GM21367 (cell line): ENCODE results near the gene BEST1.

Experiments
- ATAC-seq: cut with Tn5 transposase; IDR thresholded peaks from one replicate; pipeline ENCODE4 v1.9.1; 2021; ENCODE audit not compliant: unreplicated experiment

The BEST1 gene

DNA sequence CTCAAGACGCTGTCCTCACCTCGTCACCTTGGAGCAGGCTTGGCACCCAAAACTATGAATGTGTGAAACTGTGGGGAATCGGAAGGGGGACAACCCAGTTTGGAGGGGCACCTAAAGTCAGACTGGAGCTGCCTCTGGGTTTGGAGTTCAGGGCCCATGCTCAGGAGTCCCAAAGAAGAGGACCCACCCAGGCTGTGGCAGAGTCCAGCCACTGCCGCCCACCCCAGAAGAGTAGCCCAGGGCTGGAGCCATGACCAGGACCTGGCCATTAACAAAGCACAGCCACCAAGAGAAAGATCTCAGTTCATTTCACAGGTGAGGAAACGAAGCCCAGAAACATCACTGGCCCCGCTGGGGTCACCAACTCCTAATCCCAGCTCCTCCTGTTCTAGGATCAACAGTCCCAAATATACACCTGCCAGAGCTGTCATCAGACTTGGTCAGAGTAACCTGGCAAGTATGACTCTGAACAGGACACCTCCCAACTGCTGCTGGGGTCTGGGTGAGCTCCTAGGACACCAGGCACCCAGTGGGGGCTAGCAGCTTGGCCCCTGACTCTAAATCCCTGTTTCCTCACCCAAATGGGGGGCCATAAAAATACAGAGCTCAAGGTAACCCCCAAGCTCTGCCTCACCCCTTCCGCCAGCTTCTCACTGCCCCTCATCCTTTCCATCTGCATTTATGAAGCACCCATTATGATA, 35.5 kb upstream of the BEST1 start:
- ATAC-seq: no peak

DNA sequence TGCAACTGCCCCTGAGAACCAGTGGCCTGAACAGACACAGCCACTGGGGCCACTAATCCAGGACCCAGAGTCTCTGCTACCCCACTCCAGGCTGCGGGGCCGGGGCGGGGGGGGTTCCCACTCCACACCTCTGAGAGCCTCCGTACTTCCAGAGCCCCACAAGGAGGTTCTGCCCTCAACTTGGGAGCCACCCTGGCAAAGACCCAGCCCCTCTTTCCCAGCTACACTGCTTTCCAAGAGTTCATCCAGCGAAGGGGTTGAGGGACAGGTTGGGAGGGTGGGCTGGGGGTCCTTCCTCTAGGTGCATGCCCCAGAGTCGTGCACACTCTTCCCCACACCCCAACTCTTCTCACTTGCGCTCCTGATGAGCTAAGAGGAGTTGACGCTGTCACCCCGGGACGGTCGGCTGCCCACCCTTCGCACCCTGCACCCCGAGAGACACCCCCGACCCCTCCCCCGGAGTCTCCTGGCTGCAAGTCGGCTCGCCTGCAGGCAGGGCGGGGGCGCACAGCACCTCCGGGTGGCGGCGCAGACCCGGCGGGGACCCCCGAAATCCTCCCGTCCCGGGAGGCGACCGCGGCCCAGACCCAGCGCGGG, 33.3 kb upstream of the BEST1 start:
- no peak for ATAC-seq

DNA sequence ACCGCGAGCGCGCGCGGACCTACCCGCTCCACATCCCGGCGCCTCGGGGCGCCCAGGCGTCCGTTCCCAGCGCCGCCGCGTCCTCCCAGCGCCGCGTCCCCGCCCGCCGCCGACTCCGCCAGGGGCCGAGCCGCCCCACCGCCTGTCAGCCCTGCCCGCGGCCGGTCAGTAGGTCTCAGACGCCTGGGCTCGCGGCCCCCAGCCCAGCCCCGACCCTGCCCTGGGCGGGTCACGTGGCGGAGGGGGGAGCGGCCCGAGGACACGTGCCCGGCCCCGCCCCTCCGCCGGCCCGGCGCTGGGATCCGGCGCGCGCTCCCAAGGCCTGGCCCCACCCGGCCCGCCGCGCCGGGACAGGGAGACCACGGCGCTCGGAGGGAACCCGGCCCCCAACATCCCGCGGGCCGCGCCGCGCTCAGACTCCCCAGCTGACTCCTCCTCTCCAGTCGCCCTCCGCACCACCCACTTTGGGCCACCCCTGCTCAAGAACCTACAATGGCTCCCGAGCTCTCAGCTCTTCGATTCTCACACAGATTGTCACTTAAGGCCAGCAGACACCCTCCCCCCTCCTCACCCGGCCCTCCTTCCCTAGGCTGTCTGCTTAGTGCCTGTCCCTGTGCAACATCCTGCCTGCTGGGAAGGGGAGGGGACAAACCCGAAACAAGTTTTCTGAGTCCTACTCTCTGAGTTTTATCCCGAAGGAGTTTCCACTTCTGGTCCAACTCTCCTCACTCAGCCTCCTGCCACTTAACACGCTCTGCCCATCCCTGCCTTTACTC, 32.6 kb upstream of the BEST1 start, which contains the start of gene RAB3IL1:
Gene RAB3IL1 (minus strand): TSS at position 233 of the 776 bp plus-strand sequence. CDS start 199 bp downstream, at position 34.
- ATAC-seq: no peak

DNA sequence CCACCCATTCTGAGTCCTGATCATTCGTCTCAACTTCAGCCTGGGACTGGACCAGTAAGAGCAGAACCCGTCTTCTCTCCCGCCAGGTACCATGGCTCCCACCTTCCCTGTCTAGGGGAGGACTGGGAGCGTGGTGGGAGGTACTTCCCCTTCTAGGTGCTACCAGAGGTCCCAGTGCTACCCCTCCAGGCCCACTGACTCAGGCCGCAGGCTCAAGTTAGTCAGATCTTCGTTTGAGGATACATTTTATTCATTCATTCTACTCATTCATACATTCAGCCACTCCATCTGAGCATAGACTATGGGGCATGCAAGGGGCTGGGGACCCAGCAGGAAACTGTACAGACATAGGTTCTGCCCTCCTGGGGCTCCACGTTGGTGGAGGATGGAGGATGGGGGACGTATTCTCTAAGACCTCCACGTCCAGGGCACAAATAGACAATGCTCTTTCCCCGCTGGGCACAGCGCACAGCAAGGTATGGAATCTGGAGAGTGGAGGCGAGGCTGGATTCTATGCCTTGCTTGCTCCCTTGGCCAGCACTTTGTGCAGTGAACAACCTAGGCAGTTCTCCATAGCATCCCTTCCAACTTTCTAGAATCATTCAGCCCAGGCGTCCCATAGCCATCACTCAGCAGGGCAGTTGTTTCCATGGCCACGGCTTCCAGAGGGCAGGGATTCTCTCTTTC, 31.8 kb upstream of the BEST1 start:
- no peak for ATAC-seq

DNA sequence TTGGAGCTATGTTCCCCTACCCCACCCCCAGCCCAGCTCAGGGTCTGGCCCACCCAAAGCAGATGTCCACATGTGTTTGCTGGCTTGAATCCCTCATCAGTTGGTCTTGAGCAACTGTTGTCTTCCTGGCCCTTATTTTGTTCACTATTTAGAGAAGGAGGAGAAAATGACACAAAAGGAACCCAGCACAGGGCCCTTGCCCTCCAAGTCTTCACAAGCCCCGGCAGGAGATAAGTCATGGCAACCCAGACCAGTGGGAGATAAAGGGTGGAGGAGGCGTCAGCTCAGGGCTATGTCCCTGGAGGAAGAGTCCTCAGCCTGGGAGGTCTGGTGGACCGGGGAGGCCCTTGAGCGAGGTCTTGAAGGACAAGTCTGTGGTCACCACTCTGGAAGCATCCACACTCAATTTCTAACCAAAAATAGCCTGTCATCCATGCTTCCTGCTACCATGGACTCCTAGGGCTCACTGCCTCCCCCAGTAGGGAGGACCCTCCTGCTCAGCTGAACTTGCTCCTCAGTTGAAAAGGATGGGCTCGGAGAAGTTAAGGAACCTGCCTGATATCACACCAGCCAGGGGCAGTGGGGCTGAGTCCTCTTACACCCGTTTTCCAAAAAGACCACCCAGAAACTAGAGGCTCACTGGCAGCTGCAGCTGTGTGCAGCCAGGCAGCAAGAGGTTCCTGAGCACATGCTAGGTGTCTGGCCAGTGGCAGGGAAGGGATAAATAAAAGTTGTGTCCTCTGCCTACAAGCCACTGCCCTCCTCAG, 31.0 kb upstream of the BEST1 start:
- ATAC-seq: no peak

DNA sequence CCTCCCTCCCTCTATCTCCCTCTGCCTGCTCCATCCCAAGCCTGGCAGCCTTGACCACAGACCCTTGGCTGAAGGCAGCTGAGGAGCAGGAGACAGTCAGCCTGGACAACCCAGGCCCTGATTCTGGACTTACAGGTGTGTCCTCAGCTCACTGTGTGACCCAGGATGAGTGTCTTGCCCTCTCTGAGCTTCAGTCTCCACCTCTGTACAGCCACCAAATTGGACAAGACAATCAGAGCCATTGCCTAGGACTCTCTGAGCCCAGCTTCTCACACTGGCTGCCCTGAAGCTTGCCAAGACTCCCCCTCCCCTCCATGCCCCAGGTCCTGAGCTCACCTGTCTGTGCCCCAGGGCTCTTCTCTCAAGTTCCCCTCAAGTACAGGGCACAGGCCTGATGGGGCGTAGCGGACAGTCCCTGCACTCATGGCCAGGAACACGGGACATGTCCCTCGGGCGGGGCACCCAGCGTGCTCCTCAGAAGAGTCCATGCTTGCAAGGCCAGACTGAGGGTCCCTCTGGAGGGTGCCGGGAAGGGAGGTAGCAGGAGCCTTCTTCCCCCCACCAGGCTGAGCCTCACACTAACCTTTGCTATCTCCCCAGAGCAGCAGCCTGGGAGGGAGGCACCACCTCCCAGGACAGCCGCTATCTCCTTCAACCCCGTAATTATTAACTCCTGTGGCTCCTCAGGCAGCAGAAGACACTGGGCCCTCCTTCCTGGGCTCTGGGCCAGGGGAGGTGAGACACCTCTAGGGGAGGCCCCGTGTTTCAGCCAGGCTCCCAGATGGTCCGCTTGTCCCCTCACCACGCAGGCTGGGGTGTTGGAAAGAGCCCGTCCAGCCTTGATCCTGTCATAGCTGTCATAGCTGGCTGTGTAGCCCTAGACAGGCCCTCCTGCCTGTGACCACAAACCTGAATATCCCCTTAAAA, 30.2 kb upstream of the BEST1 start:
- ATAC-seq: no peak

DNA sequence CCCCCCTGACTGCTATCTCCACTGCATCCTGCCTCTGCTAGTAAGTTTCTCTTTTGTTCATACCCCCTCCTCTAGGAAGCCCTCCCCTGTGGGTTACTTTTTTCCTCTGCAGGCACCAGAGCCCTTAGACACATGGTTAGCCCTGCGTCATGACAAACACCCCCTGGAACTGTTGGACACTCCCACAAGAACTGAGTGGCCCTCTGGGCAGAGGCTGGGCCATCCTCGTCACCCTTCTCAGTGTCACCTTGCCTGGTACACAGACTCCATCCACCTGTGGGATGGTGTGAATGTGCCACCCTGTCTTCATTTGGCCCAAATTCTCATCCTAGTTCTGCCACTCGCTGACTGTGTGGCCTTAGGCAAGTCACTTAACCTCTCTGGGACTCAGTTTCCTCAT, 28.7 kb upstream of the BEST1 start:
- ATAC-seq: no peak

DNA sequence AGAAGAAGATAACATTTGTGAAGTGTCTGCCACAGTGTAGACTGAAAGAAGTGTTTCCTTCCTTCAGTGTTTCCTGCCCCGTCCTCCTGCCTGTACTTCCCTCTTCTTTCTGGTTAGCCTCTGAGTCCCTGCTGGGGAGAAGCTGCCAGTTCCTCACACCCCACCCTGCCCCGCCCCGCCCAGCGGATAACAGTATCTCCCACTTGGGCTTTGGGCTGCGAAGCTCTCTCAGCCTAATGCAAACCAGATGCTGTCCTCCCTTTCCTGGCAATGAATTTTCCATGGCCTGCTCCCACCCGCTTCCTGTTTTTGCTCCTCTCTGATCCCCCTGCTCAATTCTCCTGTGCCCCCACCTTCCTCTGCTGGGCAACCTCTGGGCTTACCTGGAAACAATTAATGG, 27.6 kb upstream of the BEST1 start:
- ATAC-seq: no peak

DNA sequence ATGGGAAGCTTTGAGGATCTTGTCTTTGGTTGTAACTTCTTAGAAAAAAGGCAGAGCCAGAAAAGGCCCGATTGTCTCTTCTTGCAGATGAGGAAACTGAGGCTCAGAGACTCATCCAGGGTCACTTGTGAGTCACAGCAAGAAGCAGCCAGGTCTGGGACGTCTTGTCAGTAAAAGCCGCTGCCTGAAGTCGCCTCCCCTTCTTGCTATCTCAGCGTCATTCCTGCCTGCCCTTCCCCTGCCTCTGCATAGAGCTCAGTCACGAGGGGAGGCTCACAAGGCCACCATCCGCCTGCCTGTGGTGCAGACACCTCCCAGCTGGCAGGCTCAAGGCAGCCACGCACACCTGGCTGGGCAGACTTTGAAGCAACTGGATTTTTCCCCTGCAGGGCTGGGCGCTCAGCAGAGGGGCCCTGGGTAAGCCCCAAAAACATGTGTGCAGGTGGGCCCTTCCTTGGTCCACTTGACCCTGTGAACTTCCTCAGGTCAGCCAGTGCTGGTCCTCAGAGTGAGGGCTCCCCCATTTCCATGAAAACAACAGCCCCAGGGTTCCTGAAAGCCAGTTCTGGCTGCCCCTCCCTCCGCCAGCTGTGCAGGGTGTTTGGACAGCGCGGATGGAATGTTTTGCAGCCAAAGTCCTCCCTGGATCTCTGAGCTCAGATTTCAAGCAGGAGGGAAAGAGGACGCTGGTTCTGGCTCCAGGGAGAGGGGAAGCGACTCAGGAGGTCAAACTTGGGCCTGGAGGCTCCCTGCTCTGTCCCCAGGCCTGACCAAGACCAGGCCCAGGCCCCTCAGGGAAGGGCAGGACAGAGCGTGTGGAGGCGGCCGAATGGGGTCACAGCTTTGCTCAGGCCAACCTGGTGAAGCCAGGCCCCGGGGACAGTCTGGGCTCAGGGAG, 26.7 kb upstream of the BEST1 start:
- ATAC-seq: no peak

DNA sequence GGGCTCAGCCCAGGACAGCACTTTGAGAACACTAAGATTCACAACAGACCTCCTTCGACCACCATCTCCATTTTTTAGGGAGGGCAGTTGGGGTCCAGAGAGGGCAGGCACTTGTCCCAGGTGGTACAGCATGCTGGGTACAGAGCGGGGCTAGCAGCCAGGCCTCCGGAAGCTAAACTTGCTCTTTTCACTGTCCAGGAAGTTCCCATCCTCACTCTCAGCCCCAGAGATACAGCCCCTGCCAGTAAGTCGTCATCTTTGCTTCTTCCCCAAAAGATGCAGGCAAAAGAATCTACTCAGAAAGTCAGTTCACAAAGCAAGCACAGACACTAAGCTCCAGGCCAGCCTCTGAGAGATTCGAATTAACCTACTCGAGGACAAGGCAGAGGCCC, 26.1 kb upstream of the BEST1 start:
- ATAC-seq: no peak

DNA sequence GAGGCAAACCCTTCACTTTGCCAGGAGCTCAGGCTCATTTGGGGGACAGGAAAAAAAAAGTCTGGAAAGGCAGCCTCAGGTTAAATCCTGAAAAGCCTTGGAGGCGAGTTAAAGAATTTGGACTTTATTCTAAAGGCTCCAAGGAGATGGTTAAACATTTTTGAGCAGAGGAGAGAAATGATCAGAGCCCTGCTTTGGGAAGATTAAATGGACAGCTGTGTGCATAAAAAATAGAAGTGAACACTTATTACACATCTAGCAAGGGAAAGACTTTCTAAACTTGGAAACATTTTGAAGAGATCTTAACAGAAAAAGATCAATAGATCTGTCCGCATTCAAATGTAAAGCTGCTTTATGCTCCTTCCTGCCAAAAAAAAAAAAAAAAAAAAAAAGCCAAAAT, 24.4 kb upstream of the BEST1 start:
- no peak for ATAC-seq

DNA sequence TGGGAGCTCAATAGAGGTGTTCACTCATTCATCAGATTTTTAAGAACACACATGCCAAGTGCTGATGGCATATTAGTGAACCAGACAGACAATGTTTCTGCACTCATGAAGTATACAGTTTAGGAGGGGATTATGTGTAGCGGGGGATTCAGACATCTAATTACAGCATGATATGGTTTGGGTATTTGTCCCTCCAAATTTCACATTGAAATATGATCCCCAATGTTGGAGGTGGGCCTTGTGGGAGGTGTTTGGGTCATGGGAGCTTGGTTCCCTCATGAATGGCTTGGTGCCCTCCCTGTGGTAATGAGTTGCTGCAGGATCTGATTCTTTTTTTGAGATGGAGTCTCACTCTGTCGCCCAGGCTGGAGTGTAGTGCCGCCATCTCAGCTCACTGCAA, 23.9 kb upstream of the BEST1 start:
- no peak for ATAC-seq

DNA sequence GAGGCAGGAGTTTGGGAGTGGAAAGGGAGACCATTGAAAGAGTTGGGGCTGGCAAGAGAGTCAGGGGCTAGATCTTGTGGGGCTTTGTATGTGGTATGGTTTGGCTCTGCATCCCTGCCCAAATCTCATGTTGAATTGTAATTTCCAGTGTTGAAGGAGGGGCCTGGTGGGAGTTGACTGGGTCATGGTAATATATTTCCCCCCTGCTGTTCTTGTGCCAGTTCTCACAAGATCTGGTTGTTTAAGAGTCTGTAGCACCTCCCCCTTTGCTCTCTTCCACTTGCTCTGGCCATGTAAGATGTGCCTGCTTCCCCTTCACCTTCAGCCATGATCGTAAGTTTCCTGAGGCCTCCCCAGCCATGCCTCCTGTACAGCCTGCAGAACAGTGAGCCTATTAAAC, 22.6 kb upstream of the BEST1 start:
- no peak for ATAC-seq

DNA sequence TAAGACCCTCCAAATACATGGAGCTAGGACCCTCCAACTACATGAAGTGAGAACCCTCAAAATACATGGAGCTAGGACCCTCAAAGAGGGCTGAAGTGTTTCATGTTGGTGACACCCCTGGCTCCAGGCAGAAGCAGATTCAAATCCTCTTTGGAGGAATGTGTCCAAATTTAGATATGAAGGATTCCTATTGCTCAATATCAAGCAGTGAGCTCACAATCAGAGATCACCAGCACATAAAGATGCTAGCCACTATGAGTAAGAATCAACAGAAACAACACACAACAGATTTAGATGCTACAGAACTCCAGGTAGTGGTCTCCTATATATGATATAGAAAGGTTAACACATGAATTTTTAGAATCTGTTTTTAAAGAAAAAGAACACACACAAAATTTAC, 21.5 kb upstream of the BEST1 start:
- no peak for ATAC-seq

DNA sequence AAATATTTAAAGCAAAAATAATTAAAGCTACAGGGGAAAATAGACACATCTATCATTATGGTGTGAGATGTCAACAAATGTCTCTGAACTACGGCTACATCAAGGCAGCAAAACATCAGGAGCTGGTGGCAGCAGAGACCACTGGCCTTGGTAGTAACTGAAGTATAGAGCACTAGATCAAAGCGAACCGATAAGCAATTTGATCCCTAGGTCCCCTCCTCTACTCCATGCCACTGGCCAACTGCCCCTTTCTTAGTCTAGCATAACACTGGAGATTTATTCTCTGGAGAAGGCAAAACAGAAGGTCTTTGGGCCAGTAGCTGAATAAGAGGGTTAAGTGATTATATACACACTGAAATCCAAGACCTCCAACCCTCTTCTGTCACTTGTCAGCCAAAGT, 19.2 kb upstream of the BEST1 start:
- ATAC-seq: no peak

DNA sequence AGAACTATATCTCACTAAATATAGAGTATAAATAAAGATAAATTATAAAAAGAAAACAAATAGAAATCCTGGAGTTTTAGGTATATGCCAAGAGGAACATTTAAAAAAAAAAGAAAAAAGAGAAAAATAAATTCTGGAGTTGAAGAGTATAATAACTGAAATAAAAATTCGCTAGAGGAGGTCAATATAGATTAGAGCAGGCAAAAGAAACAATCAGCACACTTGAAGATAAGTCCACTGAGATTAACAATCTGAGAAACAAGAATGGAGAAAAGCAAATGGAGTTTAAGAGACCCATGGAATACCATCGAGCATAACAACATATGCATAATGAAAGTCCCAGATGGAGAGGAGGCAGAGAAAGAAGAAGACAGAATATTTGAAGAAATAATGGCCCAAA, 14.3 kb upstream of the BEST1 start:
- no peak for ATAC-seq

DNA sequence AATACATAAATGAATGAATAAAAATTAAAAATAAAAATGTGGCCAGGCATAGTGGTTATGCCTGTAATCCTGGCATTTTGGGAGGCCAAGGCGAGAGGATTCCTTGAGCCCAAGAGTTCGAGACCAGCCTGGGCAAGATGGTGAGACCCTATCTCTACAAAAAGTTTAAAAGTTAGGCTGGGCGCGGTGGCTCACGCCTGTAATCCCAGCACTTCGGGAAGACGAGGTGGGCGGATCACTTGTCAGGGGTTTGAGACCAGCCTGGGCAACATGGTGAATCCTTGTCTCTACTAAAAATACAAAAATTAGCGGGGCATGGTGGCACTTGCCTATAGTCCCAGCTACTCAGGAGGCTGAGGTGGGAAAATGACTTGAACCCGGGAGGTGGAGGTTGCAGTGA, 9.7 kb upstream of the BEST1 start:
- no peak for ATAC-seq

DNA sequence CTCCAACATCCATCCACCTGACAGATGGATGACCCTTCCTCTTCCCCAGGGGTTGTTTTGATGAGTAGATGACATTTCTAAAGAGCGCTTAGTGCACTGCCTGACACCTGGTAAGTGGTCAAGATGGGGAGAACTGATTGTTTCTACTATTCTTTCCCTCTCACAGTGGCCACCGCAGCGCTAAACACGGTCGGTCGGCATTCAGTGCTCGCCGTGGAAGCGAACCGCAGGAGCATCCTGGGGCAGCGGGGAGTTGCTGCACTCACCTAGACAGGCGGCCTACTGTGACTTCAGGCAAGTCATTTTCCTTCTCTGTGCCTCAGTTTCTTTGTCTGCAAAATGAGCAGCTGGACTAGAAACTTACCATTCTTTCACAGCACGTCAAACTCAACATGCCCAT, 5.0 kb upstream of the BEST1 start:
- ATAC-seq: no peak

DNA sequence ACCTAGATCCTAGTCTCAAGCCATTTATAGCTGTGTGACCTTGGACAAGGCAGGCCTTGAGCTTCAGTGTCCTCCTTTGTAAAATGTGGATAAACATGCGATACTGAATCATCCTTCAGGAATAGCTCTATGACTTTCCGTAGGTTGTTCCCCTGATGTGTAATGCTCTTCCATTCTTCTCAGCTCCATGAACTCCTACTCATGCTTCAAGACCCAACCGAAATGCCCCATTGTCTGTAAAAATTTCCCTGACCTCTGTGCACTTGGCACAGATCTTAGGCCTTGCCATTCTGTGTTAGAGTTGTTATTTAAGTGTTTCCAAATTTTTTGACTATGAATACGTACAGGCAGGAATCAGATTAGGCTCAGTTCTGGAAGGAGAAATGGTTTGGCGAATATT, 3.3 kb upstream of the BEST1 start:
- no peak for ATAC-seq
